Mesenchymal stem cell (in vitro differentiated cells and primary cell): ENCODE results near the gene PSPH. TPM values are rescaled to one million over a fixed set of nuclear protein-coding genes. Genes with fewer than 3 reads are reported as not detected.
A peak's percentile ranks its signal among the peaks of the same experiment; 100 is the strongest.
"Not testable (repeated sequence)": the region's sequence is repeated elsewhere in the genome, so short reads cannot be mapped to it uniquely, and the experiment has no call there.

Source experiments
- DNase-seq: peaks from one replicate; pipeline ENCODE4 v3.0.0-alpha.2; 2013
- H2AFZ ChIP-seq: one replicate; pipeline ENCODE4 v1.6.1; 2013; ENCODE audit warnings: low read depth, mild to moderate bottlenecking, control low read depth, inconsistent platforms, low read length, moderate library complexity
- H2AK5ac ChIP-seq: 2 replicates; pipeline ENCODE4 v1.6.1; 2013; ENCODE audit warnings: low read length, moderate library complexity, mild to moderate bottlenecking, inconsistent platforms; ENCODE audit not compliant: severe bottlenecking
- H2BK120ac ChIP-seq: one replicate; pipeline ENCODE4 v1.6.1; 2013; ENCODE audit warnings: low read depth, mild to moderate bottlenecking, inconsistent platforms, low read length, moderate library complexity
- H2BK12ac ChIP-seq, 2 experiments: one replicate each; pipeline ENCODE4 v1.6.1; 2013; ENCODE audit warnings: inconsistent platforms in 2 of 2, low read length in 2 of 2, mild to moderate bottlenecking in 2 of 2, moderate library complexity in 2 of 2, control low read depth in 1 of 2
- H2BK15ac ChIP-seq: one replicate; pipeline ENCODE4 v1.6.1; 2013; ENCODE audit warnings: mild to moderate bottlenecking, low read depth, inconsistent platforms; ENCODE audit not compliant: poor library complexity, severe bottlenecking
- H2BK5ac ChIP-seq: 2 replicates; pipeline ENCODE4 v1.6.1; 2013; ENCODE audit warnings: low read depth, mild to moderate bottlenecking, low read length, control low read depth, inconsistent platforms; ENCODE audit not compliant: poor library complexity, severe bottlenecking
- H3K14ac ChIP-seq, 2 experiments: one replicate each; pipeline ENCODE4 v1.6.1; 2013; ENCODE audit warnings: inconsistent platforms in 2 of 2, low read length in 2 of 2, control low read depth in 1 of 2, mild to moderate bottlenecking in 1 of 2, moderate library complexity in 1 of 2
- H3K18ac ChIP-seq, 2 experiments: one replicate each; pipeline ENCODE4 v1.6.1; 2013; ENCODE audit warnings: inconsistent platforms in 2 of 2, low read length in 2 of 2, control low read depth in 1 of 2, low read depth in 1 of 2, mild to moderate bottlenecking in 1 of 2
- H3K23ac ChIP-seq, 2 experiments: one replicate each; pipeline ENCODE4 v1.6.1; 2013; ENCODE audit warnings: inconsistent platforms in 2 of 2, low read length in 2 of 2, mild to moderate bottlenecking in 2 of 2, moderate library complexity in 2 of 2, control low read depth in 1 of 2
- H3K27ac ChIP-seq: 2 replicates; pipeline ENCODE4 v1.5.1; 2013; ENCODE audit warnings: mild to moderate bottlenecking, moderate library complexity, low read length, control low read depth, inconsistent platforms; ENCODE audit not compliant: poor library complexity, severe bottlenecking
- H3K27me3 ChIP-seq, 2 experiments: 2 replicates each; pipeline versions ENCODE4 v1.6.1 to v1.7.0; 2013; ENCODE audit warnings: low read length in 2 of 2, mild to moderate bottlenecking in 2 of 2, moderate library complexity in 2 of 2, control low read depth in 1 of 2, inconsistent platforms in 1 of 2; ENCODE audit not compliant: control insufficient read depth in 1 of 2, insufficient read depth in 1 of 2
- H3K36me3 ChIP-seq, 2 experiments: 2 replicates each; pipeline versions ENCODE4 v1.6.1 to v1.7.0; 2013; ENCODE audit warnings: low read length in 2 of 2, control low read depth in 1 of 2, inconsistent platforms in 1 of 2, low read depth in 1 of 2, mild to moderate bottlenecking in 1 of 2; ENCODE audit not compliant: insufficient read depth in 2 of 2, control insufficient read depth in 1 of 2
- H3K4ac ChIP-seq, 2 experiments: one replicate each; pipeline ENCODE4 v1.6.1; 2013; ENCODE audit warnings: inconsistent platforms in 2 of 2, low read length in 2 of 2, mild to moderate bottlenecking in 2 of 2, moderate library complexity in 2 of 2, control low read depth in 1 of 2, low read depth in 1 of 2
- H3K4me1 ChIP-seq: 2 replicates; pipeline ENCODE4 v1.6.1; 2013; ENCODE audit warnings: low read depth, low read length, control low read depth; ENCODE audit not compliant: control insufficient read depth, insufficient read depth
- H3K4me2 ChIP-seq: 2 replicates; pipeline ENCODE4 v1.6.1; 2013; ENCODE audit warnings: low read length, mild to moderate bottlenecking, inconsistent platforms; ENCODE audit not compliant: poor library complexity, severe bottlenecking
- H3K4me3 ChIP-seq, 2 experiments: 2 replicates each; pipeline versions ENCODE4 v1.5.1 to v1.7.0; 2013; ENCODE audit warnings: low read length in 2 of 2, mild to moderate bottlenecking in 2 of 2, control low read depth in 1 of 2, low read depth in 1 of 2; ENCODE audit not compliant: insufficient read depth in 1 of 2
- H3K79me1 ChIP-seq: replicated peaks from 2 replicates; pipeline ENCODE4 v1.6.1; 2013; ENCODE audit warnings: mild to moderate bottlenecking, control low read depth, low read length, inconsistent platforms; ENCODE audit not compliant: poor library complexity, severe bottlenecking
- H3K9ac ChIP-seq: 2 replicates; pipeline ENCODE4 v1.7.0; 2013; ENCODE audit warnings: mild to moderate bottlenecking, low read length, moderate library complexity
- H3K9me3 ChIP-seq: 2 replicates; pipeline ENCODE4 v1.7.0; 2013; ENCODE audit warnings: mild to moderate bottlenecking, low read length; ENCODE audit not compliant: control insufficient read depth
- H4K8ac ChIP-seq: one replicate; pipeline ENCODE4 v1.6.1; 2013; ENCODE audit warnings: inconsistent platforms, mild to moderate bottlenecking, low read length, moderate library complexity
- H4K91ac ChIP-seq: one replicate; pipeline ENCODE4 v1.6.1; 2013; ENCODE audit warnings: mild to moderate bottlenecking, low read length, inconsistent platforms
- WGBS: methylation state at CpG from one replicate; pipeline ENCODE4 v1.1.7; 2013; ENCODE audit warnings: mixed read lengths; 5-methylcytosine and 5-hydroxymethylcytosine counted together
- polyA plus RNA-seq, 2 experiments: library from polyadenylated mRNA; stranded (reverse); fragments of 200-250 nt; gene quantifications; one replicate each; pipeline ENCODE4 v1.2.3, GENCODE V29; 2013

Gene PSPH
- polyA plus RNA-seq (2013, experiment 1 of 2): 17.2 TPM
- 18.2 TPM for polyA plus RNA-seq (2013, experiment 2 of 2)

DNA sequence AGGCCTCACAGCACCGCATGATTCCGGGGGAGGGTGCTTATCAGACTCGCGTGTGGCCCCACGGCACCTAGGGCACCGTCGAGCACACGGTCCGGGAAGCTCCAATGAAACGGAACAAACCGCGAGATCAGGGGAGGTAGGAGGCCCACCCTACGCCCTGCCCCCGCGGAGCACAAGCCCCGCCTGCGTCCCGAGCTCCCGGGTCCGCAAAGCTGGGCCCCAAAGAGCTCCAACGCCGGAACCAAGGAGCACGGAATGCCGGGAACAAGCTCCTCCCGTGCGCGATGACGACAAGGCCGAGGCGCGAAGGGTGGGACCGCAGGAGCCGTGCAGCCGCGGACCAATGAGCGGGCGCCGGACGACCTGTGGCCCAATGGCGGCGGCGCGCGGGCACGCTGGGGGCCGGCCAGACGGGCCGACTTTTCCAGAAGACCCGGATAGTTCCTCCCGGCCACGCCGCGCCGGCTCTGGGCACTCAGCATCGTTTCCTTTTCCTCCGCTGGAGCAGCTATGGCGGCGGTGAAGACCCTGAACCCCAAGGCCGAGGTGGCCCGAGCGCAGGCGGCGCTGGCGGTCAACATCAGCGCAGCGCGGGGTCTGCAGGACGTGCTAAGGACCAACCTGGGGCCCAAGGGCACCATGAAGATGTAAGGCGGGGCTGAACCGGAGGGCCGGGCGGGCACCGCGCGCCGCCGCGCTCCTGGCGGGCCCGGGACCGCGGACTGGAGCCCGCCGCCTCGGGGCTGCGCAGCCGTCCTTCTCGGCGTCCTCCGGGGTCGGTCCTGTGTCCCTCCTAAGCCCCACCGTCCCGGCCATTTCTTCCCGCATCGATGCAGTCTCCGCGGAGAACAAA is at the start of gene PSPH, which contains the start of gene CCT6A:
PSPH (minus strand) TSS at position 106 of the 853 bp plus-strand sequence. CDS start 30,232 bp downstream, outside the sequence.
CCT6A (plus strand) TSS at position 427 of the 853 bp plus-strand sequence; CDS start at position 511, 84 bp downstream.
- Histone ChIP-seq H2BK5ac (peak within 1 kb of the TSS; percentile 87), H3K18ac (peak within 1 kb of the TSS; percentile 91 to 99), H2BK15ac (no peak within 1 kb of the TSS), H2BK120ac (peak within 1 kb of the TSS; percentile 75), H2AFZ (peak within 1 kb of the TSS; percentile 93), H4K91ac (peak within 1 kb of the TSS; percentile 95), H3K14ac (peak within 1 kb of the TSS in 1 of 2 experiments; percentile 99), H3K4ac (peak within 1 kb of the TSS; percentile 90 to 99), H3K4me2 (peak within 1 kb of the TSS; percentile 67), H3K9me3 (no peaks in the 10 kb centered on the region), H3K4me3 (peak within 1 kb of the TSS; percentile 98), H2BK12ac (peak within 1 kb of the TSS; percentile 72 to 82), H2AK5ac (peak within 1 kb of the TSS; percentile 86), H3K4me1 (peaks cover 20% of the 10 kb centered on the region), H3K27ac (peak within 1 kb of the TSS; percentile 94), H3K23ac (peak within 1 kb of the TSS in 1 of 2 experiments; percentile 83), H3K79me1 (no peaks in the 10 kb centered on the region), H3K27me3 (no peaks in the 10 kb centered on the region), H3K36me3 (peaks cover 7 to 39% of the 10 kb centered on the region in 2 experiments), H3K9ac (peak within 1 kb of the TSS; percentile 100), H4K8ac (peak within 1 kb of the TSS; percentile 90)
- WGBS: under 1% methylated on average over 96 of the region's 97 CpGs
- DNase-seq: peak; percentile 99

DNA sequence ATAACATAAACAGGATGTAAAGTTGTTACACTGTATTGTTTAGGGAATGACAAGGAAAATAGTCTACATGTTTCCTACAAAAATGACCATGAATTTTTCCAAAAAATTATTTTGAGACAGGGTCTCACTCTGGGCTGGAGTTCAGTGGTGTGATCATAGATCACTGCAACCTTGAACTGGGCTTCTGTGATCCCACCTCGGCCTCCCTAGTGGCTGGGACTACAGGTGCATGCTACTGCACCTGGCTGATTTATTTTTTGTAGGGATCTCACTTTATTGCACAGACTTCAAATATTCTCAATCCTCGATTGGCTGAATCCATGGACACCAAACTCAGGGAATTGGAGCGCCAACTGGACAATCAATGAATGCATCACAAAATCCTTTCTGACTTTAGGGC is 48.4 kb upstream of the PSPH start:
- H3K36me3 ChIP-seq: peaks cover 14 to 51% of the 10 kb centered on the region in 2 experiments
- no peak overlapping the region for H3K27ac ChIP-seq
- H3K18ac ChIP-seq: no peak overlapping the region
- H3K23ac ChIP-seq: no peak overlapping the region
- H3K4me3 ChIP-seq: no peak overlapping the region
- 78% methylated on average over 3 of the region's 3 CpGs for WGBS
- no peak overlapping the region for H2BK15ac ChIP-seq
- H3K4me1 ChIP-seq: no peaks in the 10 kb centered on the region
- no peak overlapping the region for H2AFZ ChIP-seq
- H3K27me3 ChIP-seq: no peaks in the 10 kb centered on the region
- H2AK5ac ChIP-seq: no peak overlapping the region
- H3K4me2 ChIP-seq: no peak overlapping the region
- no peak overlapping the region for H4K8ac ChIP-seq
- DNase-seq: no peak
- no peak overlapping the region for H2BK12ac ChIP-seq
- H2BK5ac ChIP-seq: no peak overlapping the region
- H3K4ac ChIP-seq: no peak overlapping the region
- no peak overlapping the region for H4K91ac ChIP-seq
- no peaks in the 10 kb centered on the region for H3K79me1 ChIP-seq
- H3K9me3 ChIP-seq: no peaks in the 10 kb centered on the region
- H3K14ac ChIP-seq: no peak overlapping the region
- no peak overlapping the region for H2BK120ac ChIP-seq
- H3K9ac ChIP-seq: no peak overlapping the region

DNA sequence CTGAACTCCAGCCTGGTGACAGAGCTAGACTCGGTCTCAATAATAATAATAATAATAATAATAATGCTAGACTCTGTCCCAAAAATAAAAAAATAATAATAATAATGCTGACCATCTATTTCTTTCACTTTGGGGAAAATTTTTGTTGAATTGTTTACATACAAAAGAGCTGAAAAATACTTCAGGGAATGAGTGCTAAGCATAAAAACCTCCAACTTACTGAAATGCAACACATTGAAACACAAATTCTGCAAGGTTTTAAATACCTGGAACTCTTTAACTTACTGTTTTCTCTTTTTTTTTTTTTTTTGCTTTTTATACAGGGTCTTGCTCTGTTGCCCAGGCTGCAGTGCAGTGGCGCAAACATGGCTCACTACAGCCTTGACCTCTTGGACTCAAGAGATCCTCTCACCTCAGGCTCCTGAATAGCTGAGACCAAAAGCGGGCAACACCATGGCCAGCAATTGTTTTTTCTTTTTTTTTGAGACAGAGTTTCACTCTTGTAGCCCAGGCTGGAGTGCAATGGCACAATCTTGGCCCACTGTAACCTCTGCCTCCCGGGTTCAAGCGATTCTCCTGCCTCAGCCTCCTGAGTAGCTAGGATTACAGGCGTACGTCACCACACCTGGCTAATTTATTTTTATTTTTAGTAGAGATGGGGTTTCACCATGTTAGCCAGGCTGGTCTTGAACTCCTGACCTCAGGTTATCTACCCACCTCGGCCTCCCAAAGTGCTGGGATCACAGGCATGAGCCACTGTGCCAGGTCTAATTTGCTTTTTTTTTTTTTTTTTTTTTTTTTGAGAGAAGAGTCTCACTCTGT is 47.2 kb upstream of the PSPH start:
- H2BK120ac ChIP-seq, DNase-seq, H3K4me1 ChIP-seq, H3K14ac ChIP-seq, H3K79me1 ChIP-seq, H2AK5ac ChIP-seq, H3K4me3 ChIP-seq, H2BK5ac ChIP-seq, H4K8ac ChIP-seq, H2BK15ac ChIP-seq, H3K18ac ChIP-seq, H3K27ac ChIP-seq, H3K4me2 ChIP-seq, H2BK12ac ChIP-seq, H3K27me3 ChIP-seq, H2AFZ ChIP-seq, H4K91ac ChIP-seq, H3K9me3 ChIP-seq, H3K4ac ChIP-seq, H3K23ac ChIP-seq: not testable (repeated sequence)
- H3K36me3 ChIP-seq: peaks cover 10 to 43% of the 10 kb centered on the region in 2 experiments
- 87% methylated on average over 3 of the region's 8 CpGs for WGBS
- peak overlapping the region; percentile 48 for H3K9ac ChIP-seq
